MM.1S (cell line): ENCODE results near the gene RPS6KC1.

Source experiments
- DNase-seq: peaks from one replicate; pipeline ENCODE4 v3.0.0-alpha.2; 2015
- H2AFZ ChIP-seq: fragments of 300-600 bp; sonication (generic); 2 replicates; pipeline ENCODE4 v1.6.0; 2016; ENCODE audit warnings: antibody characterized with exemption, low read length
- H3F3A ChIP-seq: fragments of 300-600 bp; sonication (generic); 2 replicates; pipeline ENCODE4 v1.6.1; 2016; ENCODE audit warnings: mild to moderate bottlenecking, antibody characterized with exemption, low read length, moderate library complexity, mixed read lengths; ENCODE audit not compliant: insufficient read depth
- H3K27ac ChIP-seq: fragments of 300-600 bp; sonication (generic); 2 replicates; pipeline ENCODE4 v1.5.1; 2016; ENCODE audit warnings: mild to moderate bottlenecking, low read length
- H3K27me3 ChIP-seq: fragments of 300-600 bp; sonication (generic); replicated peaks from 2 replicates; pipeline ENCODE4 v1.6.0; 2016; ENCODE audit warnings: low read length; ENCODE audit not compliant: insufficient read depth
- H3K36me3 ChIP-seq: fragments of 300-600 bp; sonication (generic); replicated peaks from 2 replicates; pipeline ENCODE4 v1.6.1; 2016; ENCODE audit warnings: mild to moderate bottlenecking, low read length, mixed read lengths; ENCODE audit not compliant: insufficient read depth
- H3K4me1 ChIP-seq: fragments of 300-600 bp; sonication (generic); 2 replicates; pipeline ENCODE4 v1.6.1; 2016; ENCODE audit warnings: low read length, mixed read lengths
- H3K4me2 ChIP-seq: fragments of 300-600 bp; sonication (generic); 2 replicates; pipeline ENCODE4 v1.6.0; 2016; ENCODE audit warnings: low read depth, low read length
- H3K4me3 ChIP-seq: fragments of 300-600 bp; sonication (generic); 2 replicates; pipeline ENCODE4 v1.5.1; 2016; ENCODE audit warnings: low read length, mixed read lengths
- H3K79me2 ChIP-seq: fragments of 300-600 bp; sonication (generic); 2 replicates; pipeline ENCODE4 v1.6.1; 2016; ENCODE audit warnings: mixed run types, low read length, mixed read lengths
- H3K9ac ChIP-seq: fragments of 300-600 bp; sonication (generic); 2 replicates; pipeline ENCODE4 v1.6.1; 2016; ENCODE audit warnings: low read length, mixed read lengths
- H3K9me2 ChIP-seq: fragments of 300-600 bp; sonication (generic); replicated peaks from 2 replicates; pipeline ENCODE4 v1.6.1; 2016; ENCODE audit warnings: mild to moderate bottlenecking, low read length, mixed read lengths; ENCODE audit not compliant: insufficient read depth
- H3K9me3 ChIP-seq: fragments of 300-600 bp; sonication (generic); replicated peaks from 2 replicates; pipeline ENCODE4 v1.6.1; 2016; ENCODE audit warnings: mild to moderate bottlenecking, low read length, mixed read lengths; ENCODE audit not compliant: insufficient read depth
- H4K20me1 ChIP-seq: fragments of 300-600 bp; sonication (generic); 2 replicates; pipeline ENCODE4 v1.6.1; 2016; ENCODE audit warnings: mild to moderate bottlenecking, low read length, moderate library complexity, mixed read lengths; ENCODE audit not compliant: insufficient read depth
- EZH2 ChIP-seq: fragments of 300-600 bp; sonication (generic); optimal IDR thresholded peaks from 2 replicates; pipeline ENCODE3; 2017; ENCODE audit warnings: low read depth, mild to moderate bottlenecking, antibody characterized with exemption, low read length, mixed read lengths
- EZH2phosphoT487 ChIP-seq: fragments of 300-600 bp; sonication (generic); IDR thresholded peaks from 2 replicates; pipeline ENCODE4 v1.6.1; 2018; ENCODE audit warnings: antibody characterized with exemption, low read length
- TF ChIP-seq, protein P1 (sequence below): fragments of 300-600 bp; sonication (generic); IDR thresholded peaks from 2 replicates; pipeline ENCODE4 v1.5.1; 2016; ENCODE audit warnings: antibody characterized with exemption, low read length, mixed read lengths

RPS6KC1 gene

DNA sequence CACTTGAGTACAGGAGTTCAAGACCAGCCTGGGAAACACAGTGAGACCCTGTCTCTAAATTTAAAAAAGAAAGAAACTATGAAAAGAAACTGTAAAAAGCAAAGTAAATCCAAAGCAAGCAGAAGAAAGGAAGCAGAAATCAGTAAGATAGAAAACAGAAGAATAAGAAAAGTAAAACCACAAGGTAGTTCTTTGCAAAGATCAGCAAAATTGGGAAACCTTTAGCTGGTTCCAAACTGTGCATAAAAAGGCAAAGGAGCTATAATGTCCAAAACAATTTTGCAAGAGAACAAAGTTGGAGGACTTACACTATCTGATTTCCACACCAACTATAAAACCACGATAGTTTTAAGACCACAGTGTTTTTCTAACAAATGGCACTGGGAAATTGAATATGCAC is 218.8 kb downstream of the RPS6KC1 start:
- Histone ChIP-seq H3K27ac (no peak overlapping the region), H3F3A (no peaks in the 10 kb centered on the region), H4K20me1 (no peaks in the 10 kb centered on the region), H3K79me2 (no peaks in the 10 kb centered on the region), H3K4me1 (0 out of 2 replicates have a peak, but pooled peaks cover 3% of the 10 kb centered on the region), H3K4me3 (no peak overlapping the region), H3K9ac (no peak overlapping the region), H3K27me3 (no peaks in the 10 kb centered on the region), H3K9me3 (no peaks in the 10 kb centered on the region), H3K9me2 (no peaks in the 10 kb centered on the region), H2AFZ (no peak overlapping the region), H3K4me2 (no peak overlapping the region), H3K36me3 (no peaks in the 10 kb centered on the region)
- TF ChIP-seq EZH2phosphoT487 (no peak), EZH2 (no peak)
- TF ChIP-seq, protein P1, sequence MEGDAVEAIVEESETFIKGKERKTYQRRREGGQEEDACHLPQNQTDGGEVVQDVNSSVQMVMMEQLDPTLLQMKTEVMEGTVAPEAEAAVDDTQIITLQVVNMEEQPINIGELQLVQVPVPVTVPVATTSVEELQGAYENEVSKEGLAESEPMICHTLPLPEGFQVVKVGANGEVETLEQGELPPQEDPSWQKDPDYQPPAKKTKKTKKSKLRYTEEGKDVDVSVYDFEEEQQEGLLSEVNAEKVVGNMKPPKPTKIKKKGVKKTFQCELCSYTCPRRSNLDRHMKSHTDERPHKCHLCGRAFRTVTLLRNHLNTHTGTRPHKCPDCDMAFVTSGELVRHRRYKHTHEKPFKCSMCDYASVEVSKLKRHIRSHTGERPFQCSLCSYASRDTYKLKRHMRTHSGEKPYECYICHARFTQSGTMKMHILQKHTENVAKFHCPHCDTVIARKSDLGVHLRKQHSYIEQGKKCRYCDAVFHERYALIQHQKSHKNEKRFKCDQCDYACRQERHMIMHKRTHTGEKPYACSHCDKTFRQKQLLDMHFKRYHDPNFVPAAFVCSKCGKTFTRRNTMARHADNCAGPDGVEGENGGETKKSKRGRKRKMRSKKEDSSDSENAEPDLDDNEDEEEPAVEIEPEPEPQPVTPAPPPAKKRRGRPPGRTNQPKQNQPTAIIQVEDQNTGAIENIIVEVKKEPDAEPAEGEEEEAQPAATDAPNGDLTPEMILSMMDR, result no peak
- DNase-seq, result no peak

DNA sequence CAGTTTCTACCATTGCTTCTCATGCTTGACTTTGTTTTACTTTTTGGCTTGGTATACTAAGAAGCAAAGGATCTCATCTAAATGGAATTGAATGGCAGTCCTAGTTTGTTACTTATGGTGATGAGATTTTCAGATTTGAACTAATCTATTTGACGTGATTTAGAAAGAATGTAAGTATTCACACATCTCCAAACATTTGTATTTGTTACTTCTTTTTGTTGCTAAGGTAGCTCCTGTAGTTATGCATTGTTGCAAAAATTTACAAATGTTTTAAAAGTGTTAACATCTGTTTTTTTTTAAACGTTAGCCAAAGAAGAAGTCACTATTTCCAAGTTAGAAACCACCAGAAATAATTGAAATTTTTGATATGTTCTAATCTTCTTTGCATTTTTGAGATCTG is 222.5 kb downstream of the RPS6KC1 start:
- H3K79me2 ChIP-seq, result no peaks in the 10 kb centered on the region
- no peak overlapping the region for H3K4me3 ChIP-seq
- no peaks in the 10 kb centered on the region for H3K9me3 ChIP-seq
- no peaks in the 10 kb centered on the region for H3K27me3 ChIP-seq
- TF ChIP-seq EZH2phosphoT487, result no peak
- TF ChIP-seq EZH2, result no peak
- TF ChIP-seq, protein P1, result no peak
- 0 out of 2 replicates have a peak, but pooled peaks cover 3% of the 10 kb centered on the region for H3K4me1 ChIP-seq
- H2AFZ ChIP-seq, result no peak overlapping the region
- H4K20me1 ChIP-seq, result no peaks in the 10 kb centered on the region
- H3K9me2 ChIP-seq, result no peaks in the 10 kb centered on the region
- no peak overlapping the region for H3K27ac ChIP-seq
- no peak overlapping the region for H3K9ac ChIP-seq
- H3K4me2 ChIP-seq, result no peak overlapping the region
- no peak for DNase-seq
- H3K36me3 ChIP-seq, result no peaks in the 10 kb centered on the region
- H3F3A ChIP-seq, result no peaks in the 10 kb centered on the region

DNA sequence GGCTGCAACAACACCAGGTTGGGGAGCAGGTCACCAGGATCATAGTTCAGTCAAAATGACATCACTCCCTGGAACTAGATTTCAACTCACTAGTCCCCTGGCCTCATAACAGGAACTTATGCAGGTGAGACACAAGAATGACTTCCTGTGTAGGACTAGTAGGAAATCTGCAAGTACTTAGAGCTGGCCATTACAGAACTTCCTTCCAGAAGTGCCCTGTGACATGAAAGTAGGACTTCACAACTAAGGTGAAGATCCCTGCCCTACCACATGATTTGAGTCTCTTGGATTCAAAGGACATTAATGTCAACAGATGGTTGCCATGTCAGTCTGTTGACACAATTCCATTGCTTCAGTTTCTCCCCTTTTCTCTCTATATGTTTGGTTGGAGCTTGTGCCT is 223.1 kb downstream of the RPS6KC1 start:
- Histone ChIP-seq H4K20me1 (no peaks in the 10 kb centered on the region), H3K9me2 (no peaks in the 10 kb centered on the region), H3K9ac (no peak overlapping the region), H3K4me3 (no peak overlapping the region), H3K27me3 (no peaks in the 10 kb centered on the region), H2AFZ (no peak overlapping the region), H3K4me1 (0 out of 2 replicates have a peak, but pooled peaks cover 3% of the 10 kb centered on the region), H3F3A (no peaks in the 10 kb centered on the region), H3K36me3 (no peaks in the 10 kb centered on the region), H3K27ac (no peak overlapping the region), H3K9me3 (no peaks in the 10 kb centered on the region), H3K4me2 (no peak overlapping the region), H3K79me2 (no peaks in the 10 kb centered on the region)
- peak; percentile 15 for DNase-seq
- TF ChIP-seq EZH2phosphoT487 (no peak), EZH2 (no peak)
- TF ChIP-seq, protein P1, result no peak
